SK-N-SH (cell line): ENCODE measurements around the gene NTHL1.

Experiments used
- CTCF ChIP-seq: fragments of 200-600 bp; sonication (generic); IDR thresholded peaks from 2 replicates; pipeline ENCODE4 v1.6.1; 2017; ENCODE audit warnings: antibody characterized with exemption, mild to moderate bottlenecking, moderate library complexity
- MXI1 ChIP-seq: IDR thresholded peaks from 2 replicates; pipeline ENCODE4 v1.6.1; 2012; ENCODE audit warnings: mild to moderate bottlenecking, low read depth, low read length, improper control_type of control experiment
- RCOR1 ChIP-seq: fragments of 150-350 bp; IDR thresholded peaks from 2 replicates; pipeline ENCODE4 v1.6.1; 2017; ENCODE audit warnings: antibody characterized with exemption, low read length
- SIN3A ChIP-seq: IDR thresholded peaks from 2 replicates; pipeline ENCODE4 v1.6.1; 2012; ENCODE audit warnings: low read depth, mild to moderate bottlenecking, low read length, moderate library complexity, borderline replicate concordance
- TAF1 ChIP-seq: IDR thresholded peaks from 2 replicates; pipeline ENCODE4 v1.6.1; 2012; ENCODE audit warnings: low read depth, mild to moderate bottlenecking, low read length, moderate library complexity, borderline replicate concordance
- YY1 ChIP-seq: IDR thresholded peaks from 2 replicates; pipeline ENCODE4 v1.4.0; 2012; ENCODE audit warnings: low read depth, mild to moderate bottlenecking

- TF ChIP-seq MXI1 (no peak), YY1 (no peak), SIN3A (no peak), RCOR1 (no peak), CTCF (no peak), TAF1 (no peak)
Observed at GRCh38 chr16:2071454-2072202, 24.0 kb upstream of the NTHL1 start.
